T-helper 17 cell (primary cell): Measurements from ENCODE around the gene RNF7. TPM values are rescaled to one million over a fixed set of nuclear protein-coding genes. Genes with fewer than 3 reads are reported as not detected.
A peak's percentile ranks its signal among the peaks of the same experiment; 100 is the strongest.
"Not testable (repeated sequence)": the region's sequence is repeated elsewhere in the genome, so short reads cannot be mapped to it uniquely, and the experiment has no call there.

Source experiments
- ATAC-seq: fragments of 150-1000 bp; cut with Tn5 transposase; 2 replicates; pipeline ENCODE4 v1.10.0; 2021; ENCODE audit warnings: mild to moderate bottlenecking, moderate library complexity
- DNase-seq, 3 donors: peaks; one replicate each; pipeline versions ENCODE4 v3.0.0 to v3.0.0-alpha.2; 2020 to 2021
- H3K9me3 ChIP-seq: one replicate; pipeline ENCODE4 v1.7.0; 2013; ENCODE audit warnings: low read length, mild to moderate bottlenecking; ENCODE audit not compliant: control insufficient read depth, poor library complexity, severe bottlenecking
- H3K27ac Mint-ChIP-seq: one replicate; pipeline ENCODE4 v1.8.0; 2022; ENCODE audit warnings: mild to moderate bottlenecking, moderate library complexity, mixed read lengths
- H3K27me3 Mint-ChIP-seq: one replicate; pipeline ENCODE4 v1.8.0; 2022; ENCODE audit warnings: mixed read lengths
- H3K36me3 Mint-ChIP-seq: one replicate; pipeline ENCODE4 v1.8.0; 2022; ENCODE audit warnings: low read depth, mixed read lengths
- H3K4me1 Mint-ChIP-seq: one replicate; pipeline ENCODE4 v1.8.0; 2022; ENCODE audit warnings: mild to moderate bottlenecking, mixed read lengths
- H3K4me3 Mint-ChIP-seq: one replicate; pipeline ENCODE4 v1.8.0; 2022; ENCODE audit warnings: mild to moderate bottlenecking, moderate library complexity, mixed read lengths
- total RNA-seq, 4 donors: library from RNA in 2 of 4; stranded (reverse) in 2 of 4; gene quantifications; one replicate each; pipeline ENCODE4 v1.2.3 and lab custom pipeline; 2022 to 2026

RNF7 gene
- total RNA-seq, 2 donors from 2014 or later, result 58.3 to 68.2 TPM

GRCh38 chr3:141740349-141740748, 2.3 kb downstream of the RNF7 start:
- Mint-ChIP-seq H3K4me3 (no peak overlapping the region), H3K4me1 (peaks cover 35% of the 10 kb centered on the region), H3K36me3 (peaks cover 3% of the 10 kb centered on the region), H3K27me3 (no peaks in the 10 kb centered on the region), H3K27ac (peak overlapping the region; percentile 96)
- no peak for ATAC-seq
- no peaks in the 10 kb centered on the region for H3K9me3 ChIP-seq
- no peak for DNase-seq

GRCh38 chr3:141743305-141743704, 5.2 kb downstream of the RNF7 start:
- Mint-ChIP-seq H3K36me3 (peaks cover under 1% of the 10 kb centered on the region), H3K4me1 (peaks cover 27% of the 10 kb centered on the region)
- DNase-seq, result no peak

GRCh38 chr3:141746962-141747361, 8.9 kb downstream of the RNF7 start:
- ATAC-seq, result no peak
- no peaks in the 10 kb centered on the region for H3K36me3 Mint-ChIP-seq
- H3K4me1 Mint-ChIP-seq, result peaks cover 16% of the 10 kb centered on the region
- no peaks in the 10 kb centered on the region for H3K27me3 Mint-ChIP-seq
- H3K4me3 Mint-ChIP-seq, result no peak overlapping the region
- no peak overlapping the region for H3K27ac Mint-ChIP-seq
- no peak for DNase-seq
- no peaks in the 10 kb centered on the region for H3K9me3 ChIP-seq

More at GRCh38 chr3:141743305-141743704, 5.2 kb downstream of the RNF7 start:
- H3K4me3 Mint-ChIP-seq, result no peak overlapping the region
- H3K9me3 ChIP-seq, result no peaks in the 10 kb centered on the region
- ATAC-seq, result no peak
- H3K27ac Mint-ChIP-seq, result no peak overlapping the region
- H3K27me3 Mint-ChIP-seq, result no peaks in the 10 kb centered on the region

- H3K9me3 ChIP-seq, result no peaks in the 10 kb centered on the region
- Mint-ChIP-seq H3K4me3 (no peak overlapping the region), H3K36me3 (no peaks in the 10 kb centered on the region), H3K27ac (peak overlapping the region; percentile 9), H3K4me1 (peaks cover 4% of the 10 kb centered on the region), H3K27me3 (no peaks in the 10 kb centered on the region)
- ATAC-seq (no peak), DNase-seq (no peak)
Observed at GRCh38 chr3:141753399-141753798, 15.3 kb downstream of the RNF7 start.

GRCh38 chr3:141754032-141754431, 15.9 kb downstream of the RNF7 start:
- Mint-ChIP-seq H3K36me3 (no peaks in the 10 kb centered on the region), H3K4me1 (peaks cover 3% of the 10 kb centered on the region), H3K27ac (no peak overlapping the region), H3K27me3 (no peaks in the 10 kb centered on the region), H3K4me3 (no peak overlapping the region)
- no peaks in the 10 kb centered on the region for H3K9me3 ChIP-seq
- ATAC-seq (no peak), DNase-seq (no peak)

- not testable (repeated sequence) for H3K36me3 Mint-ChIP-seq, ATAC-seq, H3K4me1 Mint-ChIP-seq, H3K27me3 Mint-ChIP-seq, H3K9me3 ChIP-seq, DNase-seq, H3K4me3 Mint-ChIP-seq, H3K27ac Mint-ChIP-seq
Observed at GRCh38 chr3:141762552-141762951, 24.5 kb downstream of the RNF7 start.

- H3K27ac Mint-ChIP-seq, result no peak within 1 kb of the TSS
- peaks cover 2% of the 10 kb centered on the region for H3K4me1 Mint-ChIP-seq
- no peaks in the 10 kb centered on the region for H3K27me3 Mint-ChIP-seq
- DNase-seq, result no peak
- no peaks in the 10 kb centered on the region for H3K36me3 Mint-ChIP-seq
- H3K4me3 Mint-ChIP-seq, result no peak within 1 kb of the TSS
- no peaks in the 10 kb centered on the region for H3K9me3 ChIP-seq
- no peak for ATAC-seq
Observed at GRCh38 chr3:141763088-141763750, 25.1 kb downstream of the RNF7 start, which contains the start of gene GRK7. GRK7 (plus strand) TSS chr3:141763408; CDS start chr3:141778285, 14,877 bp downstream.

- DNase-seq (no peak), ATAC-seq (no peak)
- Mint-ChIP-seq H3K4me3 (no peak overlapping the region), H3K4me1 (peaks cover 6% of the 10 kb centered on the region), H3K36me3 (peaks cover 6% of the 10 kb centered on the region), H3K27ac (no peak overlapping the region), H3K27me3 (no peaks in the 10 kb centered on the region)
- no peaks in the 10 kb centered on the region for H3K9me3 ChIP-seq
Observed at GRCh38 chr3:141764045-141764444, 25.9 kb downstream of the RNF7 start.

GRCh38 chr3:141764465-141764864, 26.4 kb downstream of the RNF7 start:
- Mint-ChIP-seq H3K27ac (no peak overlapping the region), H3K27me3 (no peaks in the 10 kb centered on the region), H3K4me1 (peaks cover 7% of the 10 kb centered on the region), H3K4me3 (no peak overlapping the region), H3K36me3 (peaks cover 7% of the 10 kb centered on the region)
- ATAC-seq (no peak), DNase-seq (no peak)
- H3K9me3 ChIP-seq, result no peaks in the 10 kb centered on the region

GRCh38 chr3:141764986-141765385, 26.9 kb downstream of the RNF7 start:
- Mint-ChIP-seq H3K4me1 (peaks cover 7% of the 10 kb centered on the region), H3K27me3 (no peaks in the 10 kb centered on the region), H3K27ac (no peak overlapping the region), H3K36me3 (peaks cover 7% of the 10 kb centered on the region), H3K4me3 (no peak overlapping the region)
- no peak for DNase-seq
- ATAC-seq, result no peak
- H3K9me3 ChIP-seq, result no peaks in the 10 kb centered on the region

GRCh38 chr3:141767066-141767465, 29.0 kb downstream of the RNF7 start:
- no peaks in the 10 kb centered on the region for H3K27me3 Mint-ChIP-seq
- no peak for ATAC-seq
- H3K27ac Mint-ChIP-seq, result peak overlapping the region; percentile 3
- no peak for DNase-seq
- peaks cover 7% of the 10 kb centered on the region for H3K36me3 Mint-ChIP-seq
- no peak overlapping the region for H3K4me3 Mint-ChIP-seq
- peaks cover 7% of the 10 kb centered on the region for H3K4me1 Mint-ChIP-seq
- H3K9me3 ChIP-seq, result no peaks in the 10 kb centered on the region

- peaks cover 7% of the 10 kb centered on the region for H3K4me1 Mint-ChIP-seq
- ATAC-seq (no peak), DNase-seq (no peak)
- no peak overlapping the region for H3K4me3 Mint-ChIP-seq
- no peaks in the 10 kb centered on the region for H3K27me3 Mint-ChIP-seq
- H3K9me3 ChIP-seq, result no peaks in the 10 kb centered on the region
- H3K27ac Mint-ChIP-seq, result no peak overlapping the region
- H3K36me3 Mint-ChIP-seq, result peaks cover 7% of the 10 kb centered on the region
Observed at GRCh38 chr3:141769221-141769894, 31.3 kb downstream of the RNF7 start.

GRCh38 chr3:141773676-141774075, 35.6 kb downstream of the RNF7 start:
- DNase-seq (no peak), ATAC-seq (no peak)
- H3K36me3 Mint-ChIP-seq, result peaks cover 5% of the 10 kb centered on the region
- no peaks in the 10 kb centered on the region for H3K9me3 ChIP-seq
- no peak overlapping the region for H3K4me3 Mint-ChIP-seq
- H3K4me1 Mint-ChIP-seq, result peaks cover 5% of the 10 kb centered on the region
- no peak overlapping the region for H3K27ac Mint-ChIP-seq
- H3K27me3 Mint-ChIP-seq, result no peaks in the 10 kb centered on the region

- Mint-ChIP-seq H3K4me1 (no peaks in the 10 kb centered on the region), H3K27me3 (no peaks in the 10 kb centered on the region), H3K4me3 (no peak overlapping the region), H3K36me3 (peaks cover 3% of the 10 kb centered on the region), H3K27ac (no peak overlapping the region)
- DNase-seq (no peak), ATAC-seq (no peak)
- no peaks in the 10 kb centered on the region for H3K9me3 ChIP-seq
Observed at GRCh38 chr3:141776376-141776775, 38.3 kb downstream of the RNF7 start.
